Measurements from ENCODE around the gene ELMO1. TPM values are rescaled to one million over a fixed set of nuclear protein-coding genes. Genes with fewer than 3 reads are reported as not detected.
A peak's percentile ranks its signal among the peaks of the same experiment; 100 is the strongest.

Gene ELMO1
- total RNA-seq: 78.9 TPM

- peak; percentile 66 for DNase-seq
These were observed at the start of gene ELMO1 for GRCh38 chr7:37448636-37449361. ELMO1 (minus strand) TSS chr7:37448864; CDS start chr7:37342690, 106,174 bp downstream.

DNA sequence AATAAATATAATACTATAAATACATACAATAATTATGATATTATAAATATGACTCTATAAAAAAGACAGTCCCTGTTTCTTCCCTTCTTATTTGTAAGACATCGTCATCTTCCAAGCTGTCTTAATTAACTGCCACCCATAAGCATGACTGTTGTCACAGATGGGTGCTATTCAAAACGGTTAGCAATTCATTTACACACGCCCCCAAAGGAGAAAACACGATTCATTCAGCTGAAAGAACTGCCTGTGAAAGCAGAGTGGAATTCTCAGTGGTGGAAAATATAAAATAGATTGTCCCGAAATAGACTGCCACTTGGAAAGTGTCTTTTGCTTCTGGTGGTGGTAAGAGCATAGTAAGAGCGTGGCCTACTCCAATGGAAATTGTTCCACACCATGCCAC lies 48.9 kb upstream of the ELMO1 start:
- DNase-seq: no peak

DNA sequence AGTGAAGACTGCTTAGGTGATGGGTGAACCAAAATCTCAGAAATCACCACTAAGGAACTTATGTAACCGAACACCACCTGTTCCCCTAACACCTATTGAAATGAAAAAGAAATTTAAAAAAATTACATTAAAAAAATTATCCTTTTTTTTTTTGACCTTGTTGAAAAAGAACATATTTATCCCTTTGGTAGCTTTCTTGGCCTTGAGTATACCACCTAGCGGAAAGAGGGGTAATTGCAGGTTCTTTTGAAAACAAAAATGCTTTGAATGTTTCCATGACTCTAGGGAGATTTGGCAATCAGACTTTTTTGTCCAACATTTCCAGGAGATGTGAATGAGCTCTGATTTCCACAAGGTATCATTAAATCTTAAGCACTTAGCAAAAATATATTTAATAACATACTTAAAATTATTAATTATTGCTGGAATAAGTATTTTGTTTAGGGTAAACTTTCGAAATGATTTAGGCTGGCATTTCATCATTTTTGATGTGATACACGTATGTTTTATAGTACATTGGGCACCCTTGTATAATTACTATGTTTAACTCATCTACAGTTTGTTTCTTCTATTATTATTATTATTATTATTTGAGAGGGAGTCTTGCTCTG lies 47.0 kb upstream of the ELMO1 start:
- no peak for DNase-seq

- DNase-seq: no peak
These were observed 46.3 kb upstream of the ELMO1 start for GRCh38 chr7:37494926-37495325.

GRCh38 chr7:37493810-37494209 lies 45.1 kb upstream of the ELMO1 start:
- DNase-seq: no peak

DNA sequence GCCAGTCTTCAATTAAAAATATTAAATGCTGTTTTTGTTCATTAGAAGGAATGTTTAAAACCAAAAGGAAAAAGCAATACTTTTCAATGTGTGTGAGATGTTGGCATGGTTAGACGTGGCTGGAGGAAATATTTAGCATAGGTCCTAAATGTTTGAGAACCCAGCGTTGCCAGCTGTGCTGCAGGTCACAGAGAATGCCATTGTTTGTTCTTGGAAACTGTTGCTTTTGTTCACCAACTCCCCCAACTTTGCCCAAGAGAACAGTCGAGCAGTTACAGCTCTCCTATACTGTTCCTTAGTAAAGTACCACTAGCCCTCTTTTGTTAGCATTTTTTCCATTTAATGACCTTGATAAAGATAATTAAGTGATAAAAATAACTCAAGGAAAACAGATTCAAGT lies 44.5 kb upstream of the ELMO1 start:
- DNase-seq: no peak

- DNase-seq: no peak
These were observed 43.4 kb upstream of the ELMO1 start for GRCh38 chr7:37491919-37492694.

DNA sequence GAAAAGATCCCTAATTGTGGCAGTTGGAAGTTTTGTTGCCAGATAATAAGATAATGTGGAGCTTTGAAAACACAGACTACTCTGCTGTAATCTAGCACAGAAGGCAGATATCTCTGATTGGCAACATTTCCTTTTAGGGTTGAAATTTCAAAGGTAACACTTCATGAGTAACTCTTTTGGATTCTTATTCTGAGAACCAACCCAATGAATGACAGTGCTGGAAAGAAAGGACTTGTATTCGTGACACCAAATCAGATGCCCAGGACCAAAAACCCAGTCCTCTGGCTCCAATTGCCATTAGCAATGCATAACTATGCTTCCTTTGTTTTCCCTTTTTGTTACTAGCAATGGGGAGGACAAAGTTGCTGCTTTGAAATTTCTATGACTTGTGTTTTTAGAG lies 41.0 kb upstream of the ELMO1 start:
- DNase-seq: no peak

GRCh38 chr7:37488163-37488764 lies 39.6 kb upstream of the ELMO1 start:
- DNase-seq: no peak

GRCh38 chr7:37484426-37485073 lies 35.9 kb upstream of the ELMO1 start:
- no peak for DNase-seq

DNA sequence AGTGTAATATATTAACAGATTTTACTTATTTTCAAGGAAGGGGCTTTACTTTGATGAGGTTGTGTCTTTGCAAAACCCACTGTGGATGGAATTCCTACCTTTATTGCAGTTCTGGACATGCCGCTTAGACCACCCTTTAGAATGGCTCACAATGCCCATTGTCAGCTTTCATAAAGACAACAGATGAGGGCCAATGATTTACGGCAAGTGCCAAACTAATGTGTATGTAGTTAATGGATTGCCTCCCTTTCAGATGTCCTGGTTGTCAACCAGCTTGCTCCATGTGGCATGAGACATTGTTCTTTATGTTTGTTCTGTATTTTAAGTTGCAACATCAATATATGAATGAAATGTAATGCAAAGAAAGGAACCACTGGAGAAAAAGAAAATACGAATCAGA lies 35.0 kb upstream of the ELMO1 start:
- no peak for DNase-seq

GRCh38 chr7:37482953-37483352 lies 34.3 kb upstream of the ELMO1 start:
- no peak for DNase-seq

GRCh38 chr7:37482505-37482904 lies 33.8 kb upstream of the ELMO1 start:
- no peak for DNase-seq

GRCh38 chr7:37481722-37482288 lies 33.1 kb upstream of the ELMO1 start:
- no peak for DNase-seq

DNA sequence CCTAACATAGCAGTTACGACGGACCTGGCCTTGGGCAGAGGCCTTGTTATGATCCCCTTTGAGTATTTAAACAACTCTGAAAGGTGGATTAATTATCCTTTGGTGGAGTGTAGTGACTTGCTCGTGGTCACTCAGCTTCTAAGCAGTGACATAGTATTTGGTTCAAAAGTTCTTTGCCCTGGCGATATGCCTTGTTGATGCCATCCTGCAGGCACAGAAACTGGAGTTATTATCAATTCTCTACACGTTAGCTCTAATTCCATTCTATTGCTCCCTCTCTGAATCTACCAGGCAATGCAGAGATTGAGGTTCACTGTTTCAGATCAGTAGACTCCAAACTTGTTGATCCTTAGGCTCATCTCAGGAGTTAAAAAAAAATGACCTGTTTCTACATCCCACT lies 32.5 kb upstream of the ELMO1 start:
- no peak for DNase-seq

- peak; percentile 26 for DNase-seq
These were observed 31.7 kb upstream of the ELMO1 start for GRCh38 chr7:37480041-37481031.

DNA sequence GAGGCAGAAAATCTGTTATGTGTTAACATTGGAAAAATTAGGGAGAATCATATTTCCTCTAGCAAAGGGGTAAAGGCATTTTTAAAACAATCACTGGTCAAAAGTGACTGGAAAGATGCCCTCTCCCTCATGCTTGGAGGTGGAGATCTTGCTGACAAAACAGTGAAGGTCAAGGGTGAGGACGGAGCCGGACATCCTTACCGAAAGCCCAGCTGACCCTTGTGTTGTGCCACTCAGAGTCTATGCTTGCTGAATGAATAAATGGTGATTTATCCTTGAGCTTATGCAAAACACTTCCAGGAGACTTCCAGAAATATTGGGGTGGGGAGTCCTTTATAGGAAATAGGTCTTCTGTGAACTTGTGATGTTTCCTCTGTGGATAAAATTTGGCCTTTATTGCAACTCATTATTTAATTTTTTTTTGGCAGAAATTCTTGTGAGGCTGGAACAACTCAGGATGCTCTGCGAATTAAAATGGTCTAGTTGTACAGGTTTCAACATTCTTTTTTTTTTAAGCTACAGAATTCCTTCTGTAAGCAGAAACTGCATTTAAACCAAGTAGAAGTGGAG lies 28.3 kb upstream of the ELMO1 start:
- no peak for DNase-seq

DNA sequence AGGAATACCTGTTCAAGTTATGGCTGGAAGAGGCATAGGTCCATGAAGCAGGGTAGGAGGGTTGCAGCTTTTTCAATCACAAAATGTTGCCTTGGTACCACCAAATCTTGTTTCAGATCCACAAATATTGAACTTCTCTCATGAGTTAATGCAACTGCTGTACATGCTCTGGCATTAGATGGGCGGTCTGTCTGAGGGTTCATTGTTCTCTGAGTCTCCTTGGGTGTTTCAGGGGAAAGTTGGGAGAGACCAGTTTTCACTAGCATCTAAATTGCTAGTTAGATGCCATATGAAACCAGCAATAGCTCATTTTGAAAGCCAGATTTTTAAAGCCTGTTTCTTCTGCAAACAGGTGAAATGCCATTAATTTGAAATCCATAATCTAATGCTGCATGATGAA lies 27.8 kb upstream of the ELMO1 start:
- DNase-seq: no peak

DNA sequence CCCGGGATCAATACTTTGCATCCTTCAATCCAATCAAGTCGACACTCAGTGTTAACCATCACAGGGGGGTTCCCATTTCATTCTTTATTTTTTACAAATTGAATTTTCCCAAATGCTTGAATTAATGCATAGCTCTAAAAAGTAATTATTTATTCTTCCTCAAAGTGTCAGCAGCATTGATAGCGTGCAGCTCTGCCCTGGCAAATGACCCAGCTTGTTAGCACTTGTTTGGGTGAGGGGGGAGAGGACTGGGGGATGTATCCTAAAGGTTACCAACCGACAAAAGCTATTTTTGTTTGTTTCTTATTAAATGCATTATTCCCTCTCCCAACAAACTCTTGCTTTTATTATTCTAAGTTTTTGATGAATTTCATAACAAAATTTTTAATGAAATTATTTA lies 27.0 kb upstream of the ELMO1 start:
- DNase-seq: no peak

DNA sequence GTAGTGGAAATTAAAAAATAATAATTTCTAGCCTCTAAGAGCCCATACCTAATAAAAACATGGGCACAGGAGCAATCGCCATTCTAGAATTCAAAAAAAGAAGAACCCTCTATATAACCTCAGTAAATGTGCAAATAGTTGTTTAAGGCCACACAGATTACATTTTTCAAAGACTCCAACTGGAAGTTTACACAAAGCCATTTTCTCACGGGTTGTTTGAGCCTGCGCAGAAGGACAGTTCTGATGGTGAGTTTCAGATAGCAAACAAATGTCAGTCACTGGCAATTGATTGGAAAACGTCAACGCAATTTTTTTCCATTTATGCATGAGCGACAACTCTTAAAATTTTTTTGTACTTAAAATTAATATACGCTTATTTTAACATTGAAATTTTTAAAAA lies 23.0 kb upstream of the ELMO1 start:
- DNase-seq: no peak

DNA sequence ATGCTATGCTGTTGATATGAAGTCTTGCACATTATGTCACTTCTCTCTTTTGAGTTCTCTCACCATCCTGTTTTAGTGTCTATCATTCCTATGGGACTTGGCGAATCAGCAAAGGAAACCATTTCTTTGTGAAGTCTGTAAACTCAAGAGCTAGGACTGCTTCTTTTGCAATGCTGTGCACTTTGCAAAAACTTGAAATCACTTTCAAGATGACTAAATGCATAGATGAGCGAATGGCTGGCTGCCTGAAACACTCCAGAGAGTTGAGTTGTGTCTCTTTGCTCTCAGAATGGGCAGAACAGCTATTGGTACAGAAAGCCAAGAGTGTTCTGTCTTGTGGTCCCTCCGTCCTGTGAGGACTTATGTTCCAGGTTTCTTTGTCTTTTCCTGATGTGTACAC lies 18.3 kb upstream of the ELMO1 start:
- DNase-seq: no peak

Measured in occipital lobe (tissue), 2 donors.